ENCODE results near the gene SCARB1.

DNA sequence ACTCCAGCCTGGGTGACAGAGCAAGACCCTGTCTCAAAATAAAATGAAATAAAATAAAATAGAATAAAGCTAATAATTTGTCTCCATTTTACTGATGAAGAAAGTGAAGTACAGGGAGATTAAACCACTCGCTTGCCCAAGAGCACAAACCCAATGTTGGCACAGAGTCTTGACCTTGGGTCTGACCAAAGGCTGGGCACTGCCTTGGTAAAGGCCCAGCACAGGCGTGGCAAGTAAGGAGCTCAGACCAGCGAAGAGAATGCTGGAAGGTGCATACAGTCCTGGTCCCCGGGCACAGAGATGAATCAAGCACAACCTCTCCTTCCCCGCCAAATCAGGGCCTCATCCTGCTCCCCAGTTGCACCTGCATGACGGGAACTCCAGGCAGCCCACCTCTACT, 26.9 kb downstream of the SCARB1 start:
- TF ChIP-seq, protein P1, sequence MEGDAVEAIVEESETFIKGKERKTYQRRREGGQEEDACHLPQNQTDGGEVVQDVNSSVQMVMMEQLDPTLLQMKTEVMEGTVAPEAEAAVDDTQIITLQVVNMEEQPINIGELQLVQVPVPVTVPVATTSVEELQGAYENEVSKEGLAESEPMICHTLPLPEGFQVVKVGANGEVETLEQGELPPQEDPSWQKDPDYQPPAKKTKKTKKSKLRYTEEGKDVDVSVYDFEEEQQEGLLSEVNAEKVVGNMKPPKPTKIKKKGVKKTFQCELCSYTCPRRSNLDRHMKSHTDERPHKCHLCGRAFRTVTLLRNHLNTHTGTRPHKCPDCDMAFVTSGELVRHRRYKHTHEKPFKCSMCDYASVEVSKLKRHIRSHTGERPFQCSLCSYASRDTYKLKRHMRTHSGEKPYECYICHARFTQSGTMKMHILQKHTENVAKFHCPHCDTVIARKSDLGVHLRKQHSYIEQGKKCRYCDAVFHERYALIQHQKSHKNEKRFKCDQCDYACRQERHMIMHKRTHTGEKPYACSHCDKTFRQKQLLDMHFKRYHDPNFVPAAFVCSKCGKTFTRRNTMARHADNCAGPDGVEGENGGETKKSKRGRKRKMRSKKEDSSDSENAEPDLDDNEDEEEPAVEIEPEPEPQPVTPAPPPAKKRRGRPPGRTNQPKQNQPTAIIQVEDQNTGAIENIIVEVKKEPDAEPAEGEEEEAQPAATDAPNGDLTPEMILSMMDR (conservative IDR thresholded peaks at IDR 0.05; ENCODE audit: low read depth in 2 of 2) = no peak
- TF ChIP-seq ETS1 (IDR thresholded peaks at IDR 0.05) = no peak
- TF ChIP-seq EZH2phosphoT487 (IDR thresholded peaks at IDR 0.05; ENCODE audit: unreplicated experiment) = no peak

Data from GM23338 (cell line).